HG02943 (cell line): Measurements from ENCODE around the gene SH2D4B.
"Not testable (repeated sequence)": the region's sequence is repeated elsewhere in the genome, so short reads cannot be mapped to it uniquely, and the experiment has no call there.

Experiments used
- ATAC-seq: cut with Tn5 transposase; IDR thresholded peaks from one replicate; pipeline ENCODE4 v1.9.1; 2021; ENCODE audit warnings: mild to moderate bottlenecking, low read depth, moderate library complexity; ENCODE audit not compliant: unreplicated experiment

Gene SH2D4B

GRCh38 chr10:80542053-80542452, 4.4 kb downstream of the SH2D4B start:
- no peak for ATAC-seq

DNA sequence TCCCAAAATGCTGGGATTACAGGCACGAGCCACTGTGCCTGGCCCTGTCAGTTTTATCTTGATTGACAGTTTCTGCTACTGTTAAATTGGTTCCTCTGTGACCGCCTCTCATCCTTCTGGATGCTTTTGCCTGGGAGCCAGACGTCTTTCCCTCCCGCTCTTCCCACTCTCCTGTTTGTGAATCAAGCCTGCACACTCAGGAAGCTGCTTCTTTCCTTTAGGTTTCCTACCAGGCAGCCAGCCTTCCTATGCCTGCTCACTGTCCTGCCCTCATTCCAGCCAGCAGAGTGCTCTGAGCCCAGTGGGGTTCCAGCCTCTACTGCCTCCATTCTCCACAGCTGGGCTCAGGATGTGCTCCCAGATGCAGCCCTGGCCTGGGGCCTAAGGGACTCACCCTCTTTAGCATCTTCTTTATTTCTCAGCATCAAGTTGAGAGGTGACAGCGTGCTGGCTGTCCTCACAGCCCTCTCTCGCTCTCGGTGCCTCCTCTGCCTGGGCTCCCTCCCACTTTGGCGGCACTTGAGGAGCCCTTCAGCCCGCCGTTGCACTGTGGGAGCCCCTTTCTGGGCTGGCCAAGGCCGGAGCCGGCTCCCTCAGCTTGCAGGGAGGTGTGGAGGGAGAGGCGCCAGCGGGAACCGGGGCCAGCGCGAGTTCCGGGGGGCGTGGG, 5.1 kb downstream of the SH2D4B start:
- no peak for ATAC-seq

DNA sequence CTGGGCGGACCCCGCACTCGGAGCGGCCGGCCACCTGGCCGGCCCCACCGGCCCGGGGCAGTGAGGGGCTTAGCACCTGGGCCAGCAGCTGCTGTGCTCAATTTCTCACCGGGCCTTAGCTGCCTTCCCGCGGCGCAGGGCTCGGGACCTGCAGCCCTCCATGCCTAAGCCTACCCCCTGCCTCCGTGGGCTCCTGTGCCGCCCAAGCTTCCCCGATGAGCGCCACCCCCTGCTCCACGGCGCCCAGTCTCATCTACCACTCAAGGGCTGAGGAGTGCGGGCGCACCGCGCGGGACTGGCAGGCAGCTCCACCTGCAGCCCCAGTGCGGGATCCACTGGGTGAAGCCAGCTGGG, 5.6 kb downstream of the SH2D4B start:
- not testable (repeated sequence) for ATAC-seq

GRCh38 chr10:80544316-80544953, 6.7 kb downstream of the SH2D4B start:
- ATAC-seq: no peak

DNA sequence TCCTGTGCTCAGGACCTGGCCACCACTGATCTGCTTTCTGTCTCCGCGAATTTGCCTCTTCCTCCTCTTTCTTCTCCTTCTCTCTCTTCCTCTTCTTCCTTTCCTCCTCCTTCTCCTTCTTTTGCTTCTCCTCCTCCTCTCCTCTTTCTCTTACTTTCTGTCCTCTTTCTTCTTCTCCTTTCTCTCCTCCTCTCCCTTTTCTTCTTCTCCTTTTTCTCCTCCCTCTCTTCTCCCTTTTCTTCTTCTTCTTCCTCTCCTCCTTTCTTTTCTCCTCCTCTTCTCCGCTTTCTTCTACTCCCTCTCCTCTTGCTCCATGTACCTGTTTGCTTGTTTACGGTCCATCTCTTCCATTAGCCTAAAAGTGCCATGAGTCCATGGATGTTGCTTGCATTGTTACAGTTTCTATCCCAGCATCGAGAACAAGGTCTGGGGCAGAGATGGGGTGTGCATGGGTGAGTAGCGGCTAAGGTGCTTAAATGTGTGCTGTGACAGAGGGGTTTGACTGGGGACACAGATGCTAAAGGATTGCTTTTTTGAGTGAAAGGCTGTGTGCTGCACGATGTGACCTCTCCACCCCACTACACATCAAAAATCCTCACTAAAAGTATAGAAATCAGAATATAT, 7.7 kb downstream of the SH2D4B start:
- no peak for ATAC-seq

DNA sequence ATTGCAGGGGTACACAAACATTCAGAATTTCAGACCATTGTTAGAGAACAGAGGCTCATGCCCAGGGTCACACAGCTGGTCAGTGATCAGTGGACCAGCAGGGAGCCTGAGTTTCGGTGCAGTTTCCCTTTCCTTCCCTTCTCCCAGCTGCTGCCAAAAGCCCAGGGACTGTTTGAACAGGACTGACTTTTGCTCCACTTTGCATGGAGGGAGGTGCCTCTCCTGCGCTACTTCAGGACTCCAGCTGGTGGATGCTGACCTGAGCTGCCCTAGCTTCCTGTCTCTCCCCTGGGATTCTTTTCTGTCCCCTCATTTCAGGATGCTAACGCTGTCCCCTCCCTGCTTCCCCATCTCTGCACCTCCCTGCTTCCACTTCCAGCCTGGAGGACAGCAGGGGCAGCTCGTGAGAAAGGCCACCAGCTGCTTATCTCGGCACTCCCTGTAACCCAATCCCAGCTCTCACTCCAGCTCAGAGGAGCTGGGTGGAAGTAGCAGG, 14.5 kb downstream of the SH2D4B start:
- no peak for ATAC-seq

GRCh38 chr10:80553436-80553835, 15.7 kb downstream of the SH2D4B start:
- no peak for ATAC-seq

- ATAC-seq: no peak
Measured at GRCh38 chr10:80554050-80554449, 16.3 kb downstream of the SH2D4B start.

- no peak for ATAC-seq
Measured at GRCh38 chr10:80555415-80555814, 17.7 kb downstream of the SH2D4B start.

DNA sequence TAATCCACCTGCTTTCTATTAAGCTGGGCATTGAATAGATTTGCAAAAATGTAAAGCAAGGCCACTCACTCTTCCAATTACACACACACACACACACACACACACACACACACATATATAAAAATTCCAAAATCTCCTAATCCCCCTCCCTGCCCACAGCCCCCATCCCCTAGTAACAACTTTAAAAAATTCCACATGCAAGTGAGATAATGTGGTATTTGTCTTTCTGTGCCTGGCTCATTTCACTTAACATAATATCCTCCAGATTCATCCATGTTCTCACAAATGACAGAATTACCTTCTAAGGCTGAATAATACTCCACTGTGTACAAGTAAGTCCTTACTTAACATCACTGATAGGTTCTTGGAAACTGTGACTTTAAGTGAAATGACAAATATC, 24.2 kb downstream of the SH2D4B start:
- ATAC-seq: no peak

DNA sequence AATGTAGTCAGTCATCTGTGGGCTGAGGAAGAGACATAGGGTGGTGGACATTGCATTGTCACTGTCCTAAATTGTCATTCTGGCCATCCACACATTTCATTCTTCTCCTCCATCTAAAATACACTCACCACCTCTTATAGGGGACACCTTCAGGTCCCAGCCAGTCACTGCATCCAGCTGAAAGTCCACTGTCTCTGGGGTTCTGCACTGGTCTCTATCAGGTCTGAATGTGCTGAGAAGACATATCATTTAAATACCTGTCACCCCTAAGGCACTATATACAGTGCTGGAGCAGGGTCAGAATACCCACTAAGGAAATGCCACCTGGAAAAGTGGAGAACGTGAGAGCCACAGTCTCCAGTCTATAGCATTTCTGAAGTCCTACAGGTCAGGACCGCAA, 29.6 kb downstream of the SH2D4B start:
- ATAC-seq: no peak

- no peak for ATAC-seq
Measured at GRCh38 chr10:80569131-80569895, 31.6 kb downstream of the SH2D4B start.

GRCh38 chr10:80571352-80571751, 33.6 kb downstream of the SH2D4B start:
- ATAC-seq: no peak

DNA sequence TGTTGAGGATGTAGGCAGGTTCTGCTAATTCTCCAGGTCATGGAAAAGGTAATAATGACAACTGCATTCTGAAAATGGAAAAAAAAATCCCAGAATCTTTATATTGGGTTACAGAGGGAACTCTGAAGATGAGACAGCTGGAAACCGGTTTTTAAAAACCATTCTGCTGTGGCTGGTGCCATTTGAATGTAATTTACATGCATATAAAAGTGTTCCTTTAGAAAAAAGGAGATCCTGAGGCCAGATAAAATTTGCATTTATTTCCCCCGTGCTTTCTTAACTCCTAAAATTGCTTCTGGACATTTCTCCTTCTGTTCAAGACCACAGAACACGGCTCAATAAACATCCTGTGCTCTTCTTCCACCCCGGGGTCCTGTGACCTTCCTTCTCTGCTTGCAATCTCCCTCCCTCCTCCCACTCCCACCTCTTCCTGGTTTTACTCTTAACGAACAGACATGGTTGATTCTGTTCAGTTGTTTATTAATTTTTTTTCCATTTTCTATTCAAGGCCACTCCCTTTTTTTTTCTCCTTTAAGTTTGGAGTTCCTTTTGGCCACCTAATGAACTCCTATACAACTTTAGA, 41.6 kb downstream of the SH2D4B start:
- no peak for ATAC-seq

GRCh38 chr10:80579849-80580637, 42.3 kb downstream of the SH2D4B start:
- ATAC-seq: no peak

DNA sequence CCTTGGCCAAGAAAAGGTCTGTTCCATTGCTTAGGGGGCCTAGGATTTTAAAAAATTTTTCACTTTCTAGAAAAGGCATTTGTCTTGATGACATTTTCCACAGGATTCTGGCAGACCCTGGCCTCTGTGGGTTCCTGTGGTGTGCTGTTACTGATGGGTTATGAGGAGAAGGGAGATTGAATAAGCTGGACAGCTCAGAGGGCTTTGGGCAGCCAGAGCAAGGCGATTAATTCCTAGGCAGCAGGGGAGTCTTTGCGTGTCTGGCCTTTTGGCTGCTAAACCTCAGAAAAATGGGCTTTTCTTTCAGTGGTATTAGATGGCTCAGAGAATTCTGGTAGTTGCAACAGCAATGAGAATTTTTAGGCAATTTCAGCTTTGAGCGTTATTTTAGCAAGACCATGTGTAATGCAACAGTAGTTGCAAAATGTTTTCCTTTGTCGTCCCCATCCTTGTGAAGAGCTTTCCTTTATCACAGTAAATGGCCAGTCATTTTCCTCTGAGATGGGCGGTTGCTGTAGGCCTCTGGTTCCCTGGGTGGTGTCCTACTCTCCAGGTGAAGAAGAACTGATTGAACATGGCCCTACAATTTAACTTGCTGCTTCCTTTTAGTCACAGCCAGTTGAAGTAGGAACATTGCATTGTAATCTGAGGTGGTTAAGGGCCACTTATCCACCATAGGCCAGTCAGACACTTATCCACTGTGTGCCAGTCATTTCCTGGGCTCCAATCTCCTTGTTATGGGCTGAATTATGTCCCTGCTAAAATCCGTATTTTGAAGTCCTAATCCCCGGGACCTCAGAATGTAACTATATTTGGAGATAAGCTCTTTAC, 43.2 kb downstream of the SH2D4B start:
- ATAC-seq: no peak

- ATAC-seq: no peak
Measured at GRCh38 chr10:80581469-80581835, 43.8 kb downstream of the SH2D4B start.

DNA sequence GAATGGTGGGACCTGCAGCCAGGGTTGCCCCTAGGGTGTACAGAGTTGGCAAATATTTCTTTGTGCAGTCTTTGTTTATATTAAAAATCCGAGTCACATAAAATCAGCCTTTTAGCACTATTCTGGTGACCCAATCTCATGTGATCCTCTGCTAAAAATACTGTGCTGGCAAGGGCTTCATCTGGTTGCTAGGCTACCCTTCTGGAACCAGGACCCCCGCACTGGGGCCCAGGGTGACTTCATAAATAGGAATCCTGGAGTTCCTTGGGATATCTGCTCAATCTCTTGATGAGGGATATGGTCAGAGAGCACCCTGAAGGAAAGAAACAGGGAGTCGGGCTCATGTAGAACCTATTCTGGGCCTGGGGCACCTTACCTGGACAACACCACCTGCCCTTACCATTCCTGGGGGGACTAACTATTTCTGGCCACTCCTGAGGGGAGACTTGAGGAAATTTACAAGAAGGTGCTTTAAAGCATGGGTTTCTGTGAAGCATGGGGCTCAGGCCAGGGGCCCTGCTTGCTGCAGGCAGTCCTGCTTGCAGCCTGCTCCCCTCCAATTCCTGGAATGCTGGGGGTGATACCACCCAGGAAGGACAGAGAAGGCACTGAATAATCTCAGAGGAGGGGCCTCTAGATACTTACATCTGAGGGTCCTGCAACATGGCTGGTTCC, 44.7 kb downstream of the SH2D4B start:
- no peak for ATAC-seq

GRCh38 chr10:80583685-80584084, 46.0 kb downstream of the SH2D4B start:
- no peak for ATAC-seq
